Measurements from ENCODE around the gene TBC1D5.
"Not testable (repeated sequence)": the region's sequence is repeated elsewhere in the genome, so short reads cannot be mapped to it uniquely, and the experiment has no call there.

Gene TBC1D5

GRCh38 chr3:17717411-17717810, 25.0 kb downstream of the TBC1D5 start:
- DNase-seq (ENCODE audit: low read depth, low spot score), result no peak

DNA sequence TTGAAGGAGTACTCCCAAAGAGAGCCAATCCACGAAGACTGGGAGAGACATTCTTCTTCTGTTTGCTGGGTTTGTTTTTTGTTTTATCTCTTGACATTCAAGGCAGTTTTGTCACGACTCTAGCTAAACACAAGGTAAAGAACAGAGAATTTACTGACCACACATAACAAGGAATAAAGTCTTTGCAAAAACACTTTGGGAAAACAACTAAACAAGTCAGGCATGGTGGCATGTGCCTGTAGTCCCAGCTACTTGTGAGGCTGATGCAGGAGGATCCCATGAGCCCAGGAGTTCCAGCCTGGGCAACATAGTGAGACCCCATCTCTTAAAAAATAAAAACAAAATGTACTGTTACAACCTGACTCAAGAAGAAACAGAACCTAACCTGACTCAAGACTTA, 28.0 kb downstream of the TBC1D5 start:
- DNase-seq (ENCODE audit: low read depth, low spot score), result no peak

DNA sequence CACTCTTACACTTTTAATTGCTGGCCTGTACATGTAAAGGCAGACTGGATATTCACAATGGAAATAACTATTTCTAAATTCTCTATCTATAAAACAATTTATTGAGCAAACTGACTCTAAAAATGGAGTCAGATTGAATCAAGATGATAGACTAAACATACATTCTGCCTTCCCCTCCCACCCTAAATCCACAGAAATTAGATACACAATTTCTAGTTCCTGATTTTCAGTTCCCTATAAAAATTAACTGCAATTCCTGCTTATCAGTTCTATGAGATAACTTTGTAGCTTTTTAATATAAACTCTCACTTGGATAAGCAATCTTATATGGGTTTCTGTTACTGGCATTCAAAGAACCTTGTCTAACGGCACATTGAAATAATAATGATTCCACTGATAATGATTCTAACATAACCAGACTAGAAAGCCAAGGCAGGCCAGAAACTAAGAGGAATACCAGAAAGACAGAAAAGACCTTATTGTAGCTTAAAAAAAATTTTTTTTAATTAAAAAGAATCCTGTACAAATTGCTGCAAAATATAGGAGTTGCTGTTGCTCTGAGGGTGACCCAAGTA, 33.1 kb downstream of the TBC1D5 start:
- no peak for DNase-seq (ENCODE audit: low read depth, low spot score)

DNA sequence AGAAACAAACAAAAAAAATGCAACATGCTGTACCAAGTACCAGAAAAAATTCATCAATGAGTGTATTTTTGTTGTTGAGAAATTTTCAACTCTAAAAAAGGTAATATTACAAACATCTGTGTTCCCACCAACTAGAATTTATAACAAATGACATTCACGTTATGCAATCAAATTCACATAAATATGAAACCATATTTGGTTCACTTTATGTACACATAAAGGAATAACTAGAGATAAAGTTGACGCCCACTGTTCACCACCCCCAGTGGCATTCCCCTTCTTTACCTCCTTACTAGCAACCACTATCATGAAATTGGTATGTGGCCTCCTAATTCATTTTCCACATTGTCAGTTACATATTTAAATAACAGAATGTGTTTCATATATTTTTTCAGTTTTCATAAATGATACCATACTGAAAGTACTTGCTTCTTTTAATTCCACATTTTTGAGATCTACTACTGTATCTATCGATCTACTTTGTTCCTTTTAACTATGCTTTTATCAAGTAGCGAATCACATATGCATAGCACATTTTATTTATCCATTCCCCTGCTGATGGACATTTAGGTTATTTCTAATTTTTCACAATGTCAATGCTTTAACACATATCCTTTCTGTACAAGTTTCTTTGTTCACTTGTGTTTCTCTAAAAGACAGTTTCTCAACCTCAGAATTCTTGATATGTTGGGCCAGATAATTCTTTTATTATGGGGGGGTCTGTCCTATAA, 34.5 kb downstream of the TBC1D5 start:
- DNase-seq (ENCODE audit: low read depth, low spot score), result no peak

DNA sequence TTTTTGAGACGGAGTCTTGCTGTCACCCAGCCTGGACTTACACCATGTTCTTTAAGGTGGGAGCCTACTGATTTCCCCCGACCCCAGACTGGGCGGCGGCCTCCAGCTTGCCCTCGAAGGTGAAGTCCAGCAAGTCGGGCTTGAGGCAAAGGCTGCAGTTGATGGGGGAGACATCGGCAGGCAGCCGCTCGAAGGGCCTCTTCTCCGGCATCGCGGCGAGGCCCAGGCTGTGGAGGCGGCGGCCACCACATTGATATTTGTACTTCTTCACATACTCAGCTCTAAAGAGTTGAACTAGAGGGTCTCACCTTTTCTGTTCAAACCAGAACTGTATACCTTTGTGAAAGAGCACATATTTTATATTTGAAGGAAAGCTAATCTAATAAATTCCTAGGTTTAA, 36.4 kb downstream of the TBC1D5 start:
- not testable (repeated sequence) for DNase-seq (ENCODE audit: low read depth, low spot score)

- not testable (repeated sequence) for DNase-seq (ENCODE audit: low read depth, low spot score)
Observed at GRCh38 chr3:17699815-17700214, 42.6 kb downstream of the TBC1D5 start.

DNA sequence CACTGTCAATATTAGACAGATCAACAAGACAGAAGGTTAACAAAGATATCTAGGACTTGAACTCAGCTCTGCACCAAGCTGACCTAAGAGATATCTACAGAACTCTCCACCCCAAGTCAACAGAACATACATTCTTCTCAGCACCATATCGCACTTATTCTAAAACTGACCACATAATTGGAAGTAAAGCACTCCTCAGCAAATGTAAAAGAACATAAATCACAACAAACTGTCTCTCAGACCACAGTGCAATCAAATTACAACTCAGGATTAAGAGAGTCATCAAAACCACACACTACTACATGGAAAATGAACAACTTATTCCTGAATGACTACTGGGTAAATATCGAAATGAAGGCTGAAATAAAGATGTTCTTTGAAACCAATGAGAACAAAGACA, 46.8 kb downstream of the TBC1D5 start:
- not testable (repeated sequence) for DNase-seq (ENCODE audit: low read depth, low spot score)

DNA sequence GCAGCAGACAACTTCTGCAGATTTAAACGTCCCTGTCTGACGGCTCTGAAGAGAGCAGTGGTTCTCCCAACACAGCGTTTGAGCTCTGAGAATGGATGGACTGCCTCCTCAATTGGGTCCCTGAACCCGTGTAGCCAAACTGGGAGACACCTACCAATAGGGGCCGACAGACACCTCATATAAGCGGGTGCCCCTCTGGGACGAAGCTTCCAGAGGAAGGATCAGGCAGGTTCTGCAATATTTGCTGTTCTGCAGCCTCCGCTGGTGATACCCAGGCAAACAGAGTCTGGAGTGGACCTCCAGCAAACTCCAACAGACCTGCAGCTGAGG, 48.8 kb downstream of the TBC1D5 start:
- not testable (repeated sequence) for DNase-seq (ENCODE audit: low read depth, low spot score)

GRCh38 chr3:17692846-17693669, 49.4 kb downstream of the TBC1D5 start:
- DNase-seq (ENCODE audit: low read depth, low spot score), result not testable (repeated sequence)

GRCh38 chr3:17687566-17687965, 54.9 kb downstream of the TBC1D5 start:
- DNase-seq (ENCODE audit: low read depth, low spot score), result no peak

- DNase-seq (ENCODE audit: low read depth, low spot score), result no peak
Observed at GRCh38 chr3:17686613-17687012, 55.8 kb downstream of the TBC1D5 start.

DNA sequence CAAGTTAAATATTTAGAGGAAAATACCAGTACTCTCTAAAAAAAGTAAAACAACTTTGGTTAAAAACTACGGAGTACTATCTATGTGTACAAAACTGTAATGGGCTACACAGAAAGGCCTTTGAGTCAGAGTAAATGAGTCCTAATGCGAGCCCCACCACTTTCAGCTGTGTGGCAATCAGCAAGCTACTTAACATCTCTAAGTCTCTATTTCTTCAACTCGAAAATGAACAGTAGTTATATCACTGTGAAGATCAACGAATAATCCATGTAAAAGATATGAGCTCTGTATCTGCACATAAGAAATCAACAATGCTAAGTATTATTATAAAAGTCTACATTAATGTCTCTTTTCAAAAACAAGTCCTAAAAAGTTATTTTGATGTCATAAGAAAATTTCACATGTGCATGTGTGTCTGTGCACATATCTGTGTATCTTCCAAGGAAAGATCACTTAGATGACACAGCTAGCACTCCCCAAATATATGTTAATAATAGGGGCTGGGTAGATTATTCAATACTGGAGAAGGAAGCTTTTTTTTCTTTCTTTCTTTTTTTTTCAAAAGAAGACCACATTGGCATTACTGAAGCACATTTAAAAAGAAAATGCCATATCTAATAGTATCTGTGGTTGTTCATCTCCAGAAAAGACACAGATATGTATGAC, 58.8 kb downstream of the TBC1D5 start:
- DNase-seq (ENCODE audit: low read depth, low spot score), result no peak

DNA sequence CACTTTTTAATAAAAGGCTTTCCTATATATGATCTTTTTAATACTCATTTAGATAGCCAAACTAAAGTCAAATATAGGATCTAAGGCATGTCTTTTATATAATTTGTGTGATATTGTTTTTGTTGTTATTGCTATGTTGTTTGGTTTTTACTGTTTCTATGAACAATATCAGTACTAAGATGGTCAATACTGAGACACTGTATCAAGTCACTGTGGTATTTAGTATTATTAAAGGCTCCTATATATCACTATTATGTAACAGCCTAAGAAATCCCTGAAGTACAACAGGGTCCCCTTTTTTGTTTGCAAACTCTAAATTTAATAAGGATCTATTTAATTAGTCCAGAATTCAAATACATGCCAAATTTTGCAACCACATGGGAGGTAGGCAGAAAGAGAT, 61.9 kb downstream of the TBC1D5 start:
- no peak for DNase-seq (ENCODE audit: low read depth, low spot score)

GRCh38 chr3:17678116-17678741, 64.2 kb downstream of the TBC1D5 start:
- DNase-seq (ENCODE audit: low read depth, low spot score), result peak; percentile 44

DNA sequence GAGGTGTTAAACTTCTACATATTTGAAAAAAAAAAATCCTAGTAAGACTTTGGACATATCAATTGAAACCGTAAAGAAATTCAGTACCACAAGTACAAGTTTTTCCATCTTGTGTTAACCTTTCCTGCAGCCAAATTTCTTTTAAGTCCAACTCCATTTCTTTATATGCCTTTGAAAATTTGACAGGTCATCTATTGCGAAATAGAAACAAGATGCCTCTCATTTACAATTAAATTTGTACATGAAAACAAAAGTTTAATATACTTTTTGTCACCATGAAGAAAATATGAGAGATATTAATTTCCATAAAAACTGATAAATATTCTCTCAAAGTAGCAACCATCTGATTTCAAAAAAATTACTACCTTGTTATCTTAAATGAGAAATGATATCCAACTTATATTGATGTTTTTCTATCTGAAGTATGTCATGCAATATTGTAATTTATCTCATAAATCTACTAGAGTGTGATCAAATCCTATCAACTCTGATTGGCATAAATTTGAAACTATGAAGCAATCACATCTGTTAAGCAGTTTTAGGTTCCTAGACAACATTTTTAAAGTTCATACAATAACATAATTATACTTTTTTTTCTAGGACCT, 68.2 kb downstream of the TBC1D5 start:
- DNase-seq (ENCODE audit: low read depth, low spot score), result no peak

GRCh38 chr3:17672506-17672905, 69.9 kb downstream of the TBC1D5 start:
- DNase-seq (ENCODE audit: low read depth, low spot score), result no peak

GRCh38 chr3:17670749-17671148, 71.7 kb downstream of the TBC1D5 start:
- DNase-seq (ENCODE audit: low read depth, low spot score), result peak; percentile 5

GRCh38 chr3:17664923-17665322, 77.5 kb downstream of the TBC1D5 start:
- DNase-seq (ENCODE audit: low read depth, low spot score), result no peak

DNA sequence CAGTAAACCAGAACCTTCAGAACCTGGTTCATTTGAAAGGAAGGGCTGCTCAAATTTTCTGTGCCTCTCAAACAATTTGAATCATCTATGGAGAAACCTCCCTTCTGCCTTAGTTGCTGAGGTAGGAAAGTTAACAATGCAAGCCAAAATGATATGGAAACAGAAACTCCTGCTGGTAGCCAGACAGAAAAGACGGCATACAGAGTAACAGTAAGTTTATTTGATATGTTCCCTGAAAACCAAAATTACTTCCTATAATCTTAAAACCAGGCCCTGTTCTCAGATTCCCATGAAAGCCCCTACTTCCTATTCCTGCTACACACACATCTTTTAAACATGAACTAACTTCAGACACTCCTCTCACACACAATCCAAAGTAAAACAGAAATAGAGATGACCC, 86.2 kb downstream of the TBC1D5 start:
- DNase-seq (ENCODE audit: low read depth, low spot score), result no peak

DNA sequence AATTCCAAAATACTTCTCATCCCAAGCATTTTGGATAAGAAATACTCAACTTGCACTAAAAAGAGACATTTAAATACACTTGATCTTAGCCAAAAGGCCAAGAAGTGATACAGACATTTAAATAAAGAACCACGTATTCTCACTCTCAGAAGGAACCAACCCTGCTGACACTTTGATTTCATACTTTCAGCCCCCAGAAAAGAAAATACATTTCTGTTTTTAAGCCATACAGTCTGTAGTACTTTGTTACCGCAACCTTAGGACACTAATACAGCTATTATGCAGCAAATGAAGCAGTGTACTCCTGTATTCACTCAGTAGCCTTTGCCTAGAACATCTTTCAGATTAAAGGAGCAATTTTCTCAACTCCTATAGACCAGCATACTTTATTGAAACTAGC, 86.7 kb downstream of the TBC1D5 start:
- no peak for DNase-seq (ENCODE audit: low read depth, low spot score)

- DNase-seq (ENCODE audit: low read depth, low spot score), result not testable (repeated sequence)
Observed at GRCh38 chr3:17649748-17650147, 92.7 kb downstream of the TBC1D5 start.
